Stimulated activated CD4-positive, alpha-beta T cell treated with anti-CD3 and anti-CD28 coated beads, TNF-alpha, amount 100 ng/mL, for 48 hours (primary cell): ENCODE results near the gene RDX.
"Not testable (repeated sequence)": the region's sequence is repeated elsewhere in the genome, so short reads cannot be mapped to it uniquely, and the experiment has no call there.

Source experiments
- DNase-seq, 3 donors: peaks; one replicate each; pipeline ENCODE4 v3.0.0-alpha.2; 2020; ENCODE audit warnings: low read depth in 3 of 3

Gene RDX

DNA sequence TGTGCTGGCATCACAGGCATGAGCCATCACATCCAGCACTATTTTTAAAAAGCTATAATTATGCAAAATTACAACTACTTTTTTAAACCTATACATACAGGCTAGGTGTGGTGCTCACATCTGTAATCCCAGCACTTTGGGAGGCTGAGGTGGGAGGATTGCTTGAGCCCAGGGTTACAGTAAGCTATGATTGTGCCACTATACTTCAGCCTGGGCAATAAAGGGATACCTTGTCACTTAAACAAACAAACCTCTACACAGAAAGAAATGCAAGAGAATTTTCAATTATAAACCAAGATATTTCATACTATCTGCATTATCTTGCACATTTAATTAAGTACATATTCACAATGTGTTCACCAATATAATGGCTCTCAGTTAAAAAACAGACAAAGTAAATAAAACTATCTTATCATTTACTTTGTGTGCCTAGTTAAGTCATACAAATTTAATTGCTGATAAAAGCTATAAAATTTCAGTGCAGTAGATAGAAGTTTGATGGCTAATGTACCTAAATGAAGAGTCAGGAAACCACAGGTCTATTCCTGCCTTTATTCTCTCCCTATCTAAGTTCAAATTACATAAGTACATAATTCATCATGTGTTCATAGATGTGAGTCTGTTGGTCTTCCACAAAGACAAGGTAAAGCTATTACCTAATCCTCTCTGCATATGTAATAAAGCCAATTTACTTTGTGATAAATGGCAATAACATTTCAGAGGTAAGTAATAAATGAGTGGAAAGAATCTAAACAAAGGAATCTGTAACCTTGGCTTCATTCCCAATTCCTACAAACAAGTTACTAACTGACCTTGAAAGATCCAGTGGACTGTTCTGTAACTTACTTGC is 9.0 kb upstream of the RDX start:
- DNase-seq: no peak

DNA sequence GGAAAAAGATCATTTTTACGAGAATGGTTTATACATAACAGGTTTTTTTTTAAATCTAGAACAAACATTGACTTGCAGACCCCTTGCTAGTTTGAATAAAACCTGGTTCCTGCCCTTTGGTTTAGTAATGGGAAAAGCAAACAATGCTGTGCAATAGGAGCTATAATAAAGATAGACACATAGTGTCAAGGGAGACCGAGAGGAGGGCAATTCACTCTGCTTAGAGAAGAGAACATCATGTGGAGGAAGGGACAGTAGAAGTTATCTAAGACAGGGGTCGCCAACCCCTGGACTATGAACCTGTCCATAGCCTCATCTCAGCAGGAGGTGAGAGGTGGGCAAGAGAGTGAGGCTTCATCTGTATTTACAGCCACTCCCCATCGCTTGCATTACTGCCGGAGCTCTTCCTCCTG is 7.0 kb upstream of the RDX start:
- DNase-seq: no peak

GRCh38 chr11:110301577-110301976 is 5.2 kb upstream of the RDX start:
- DNase-seq: no peak

DNA sequence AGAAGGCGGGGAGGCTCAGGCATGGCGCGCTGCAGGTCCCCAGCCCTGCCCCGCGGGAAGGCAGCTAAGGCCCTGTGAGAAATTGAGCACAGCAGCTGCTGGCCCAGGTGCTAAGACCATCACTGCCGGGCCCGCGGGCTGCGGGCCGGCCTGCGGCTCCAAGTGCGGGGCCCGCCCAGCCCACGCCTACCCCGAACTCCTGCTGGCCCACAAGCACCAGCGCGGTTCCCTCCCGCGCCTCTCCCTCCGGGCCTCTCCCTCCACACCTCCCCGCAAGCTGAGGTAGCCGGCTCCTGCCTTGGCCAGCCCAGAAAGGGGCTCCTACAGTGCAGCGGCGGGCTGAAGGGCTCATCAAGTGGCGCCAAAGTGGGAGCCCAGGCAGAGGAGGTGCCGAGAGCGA is 4.6 kb upstream of the RDX start:
- DNase-seq: no peak

GRCh38 chr11:110299006-110299785 is 2.8 kb upstream of the RDX start:
- no peak for DNase-seq

GRCh38 chr11:110298301-110298765 is 1.9 kb upstream of the RDX start:
- DNase-seq: no peak

DNA sequence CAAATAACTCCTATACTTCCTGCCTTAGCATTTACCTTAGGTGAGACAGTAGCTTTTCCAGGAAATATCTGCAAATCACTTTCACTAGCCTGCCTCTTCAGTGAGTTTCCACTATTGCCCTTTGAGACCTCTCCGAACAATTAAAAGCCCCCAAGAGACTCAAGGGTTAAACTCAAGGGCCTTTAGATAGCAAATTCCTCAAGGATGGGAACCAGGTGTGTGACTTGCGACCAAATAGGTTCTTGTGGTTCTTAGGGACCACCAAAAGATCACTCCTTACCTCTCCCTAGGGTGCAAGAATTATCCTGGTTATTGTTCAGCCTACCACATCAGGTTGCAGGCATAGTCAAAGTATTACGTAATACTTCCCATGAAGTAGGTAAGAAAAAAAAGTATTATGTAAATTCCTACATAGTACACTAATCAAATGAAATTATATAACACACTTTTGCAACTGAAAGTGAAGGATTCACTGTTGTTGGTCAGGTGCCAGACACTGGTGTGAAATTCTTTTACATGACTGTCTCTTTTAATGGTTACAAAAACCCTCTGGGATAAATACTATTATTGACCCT is 1.4 kb upstream of the RDX start:
- DNase-seq: no peak

DNA sequence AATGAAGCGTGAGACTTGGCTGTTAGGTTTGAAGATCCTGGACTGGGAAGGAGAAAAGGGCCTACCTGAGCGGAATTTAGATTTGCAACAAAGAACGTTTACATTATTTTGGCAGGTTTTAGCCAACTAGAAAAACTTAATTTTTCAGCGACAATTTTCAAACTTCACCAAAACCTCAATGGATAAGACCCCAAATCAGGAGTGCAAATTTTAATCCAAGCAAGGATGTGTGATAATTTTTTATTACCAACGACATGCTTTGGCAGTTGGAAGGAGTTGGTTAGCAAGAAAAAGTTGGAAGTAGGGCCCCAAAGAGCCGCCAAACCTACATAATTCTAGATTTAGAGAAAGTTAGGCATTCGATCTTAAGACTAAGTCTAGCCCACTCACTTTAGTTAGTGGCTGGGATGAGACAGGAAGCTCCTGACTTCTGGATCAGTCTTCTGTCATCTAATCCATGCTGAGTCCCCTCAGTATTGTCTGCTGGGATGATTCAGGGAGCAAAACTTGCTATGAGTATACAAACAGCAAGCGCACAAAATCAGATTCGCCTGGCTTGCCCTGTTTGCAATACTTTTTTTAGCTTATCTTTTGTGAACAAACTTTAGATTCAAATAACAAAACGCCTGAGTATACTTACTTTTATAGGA is 787 bp upstream of the RDX start:
- DNase-seq: no peak

GRCh38 chr11:110295531-110296225 is 736 bp downstream of the RDX start:
- DNase-seq: peak; percentile 12 to 23 (median 13)

DNA sequence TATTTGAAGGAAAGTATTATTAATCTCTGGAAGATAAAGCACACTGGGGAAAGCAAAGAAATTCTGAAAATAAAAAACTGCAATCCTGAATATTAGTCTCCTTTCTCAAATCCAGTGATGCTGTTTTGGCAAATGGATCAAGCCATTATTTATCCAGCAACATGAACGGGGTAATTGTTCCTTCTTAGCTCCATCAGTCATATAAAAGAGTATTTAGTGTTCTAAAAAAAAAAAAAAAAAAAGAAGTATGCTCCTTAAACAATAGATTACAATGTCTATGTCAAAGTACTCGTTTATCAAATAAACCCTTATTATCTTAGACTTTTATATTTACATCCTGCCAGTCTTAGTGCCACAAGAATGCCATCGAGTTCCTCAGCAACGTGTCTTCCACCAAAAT is 1.3 kb downstream of the RDX start:
- DNase-seq: no peak

GRCh38 chr11:110294509-110294908 is 1.9 kb downstream of the RDX start:
- no peak for DNase-seq

DNA sequence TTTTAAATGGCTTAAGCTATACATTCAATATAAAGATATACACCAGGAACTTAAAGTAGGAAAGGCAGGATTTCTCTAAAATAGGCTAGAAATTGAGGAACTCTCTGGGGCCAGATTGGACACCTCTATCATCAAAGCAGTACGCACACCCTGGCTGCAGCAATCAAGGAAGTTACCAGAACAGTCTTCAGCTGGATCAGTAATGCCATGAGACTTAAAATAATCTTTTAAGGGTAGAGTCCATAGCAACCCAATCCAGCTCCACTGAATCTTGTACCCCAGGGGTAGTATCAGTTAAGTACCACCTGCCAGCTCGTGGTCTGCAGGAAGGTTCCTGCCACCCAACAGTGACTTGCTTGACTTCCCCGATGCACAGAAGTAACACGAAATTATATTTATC is 3.0 kb downstream of the RDX start:
- DNase-seq: no peak

DNA sequence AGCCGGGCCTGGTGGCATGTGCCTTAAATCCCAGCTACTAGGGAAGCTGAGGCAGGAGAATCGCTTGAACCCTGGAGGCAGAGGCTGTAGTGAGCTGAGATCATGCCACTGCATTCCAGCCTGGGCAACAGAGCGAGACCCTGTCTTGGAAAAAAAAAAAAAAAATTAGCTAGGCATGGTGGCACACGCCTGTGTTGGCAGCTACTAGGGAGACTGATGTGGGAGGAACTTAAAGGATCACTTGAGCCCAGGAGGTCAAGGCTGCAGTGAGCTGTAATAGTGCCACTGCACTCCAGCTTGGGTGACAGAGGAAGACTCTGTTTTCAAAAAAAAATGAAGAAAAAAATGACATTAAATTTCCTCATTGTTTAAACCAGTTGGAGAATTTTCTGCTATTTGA is 4.3 kb downstream of the RDX start:
- DNase-seq: not testable (repeated sequence)

GRCh38 chr11:110290591-110291334 is 5.7 kb downstream of the RDX start:
- DNase-seq: no peak

- DNase-seq: no peak
These were observed 6.9 kb downstream of the RDX start for GRCh38 chr11:110289472-110289871.

- DNase-seq: no peak
These were observed 8.9 kb downstream of the RDX start for GRCh38 chr11:110287537-110287936.

DNA sequence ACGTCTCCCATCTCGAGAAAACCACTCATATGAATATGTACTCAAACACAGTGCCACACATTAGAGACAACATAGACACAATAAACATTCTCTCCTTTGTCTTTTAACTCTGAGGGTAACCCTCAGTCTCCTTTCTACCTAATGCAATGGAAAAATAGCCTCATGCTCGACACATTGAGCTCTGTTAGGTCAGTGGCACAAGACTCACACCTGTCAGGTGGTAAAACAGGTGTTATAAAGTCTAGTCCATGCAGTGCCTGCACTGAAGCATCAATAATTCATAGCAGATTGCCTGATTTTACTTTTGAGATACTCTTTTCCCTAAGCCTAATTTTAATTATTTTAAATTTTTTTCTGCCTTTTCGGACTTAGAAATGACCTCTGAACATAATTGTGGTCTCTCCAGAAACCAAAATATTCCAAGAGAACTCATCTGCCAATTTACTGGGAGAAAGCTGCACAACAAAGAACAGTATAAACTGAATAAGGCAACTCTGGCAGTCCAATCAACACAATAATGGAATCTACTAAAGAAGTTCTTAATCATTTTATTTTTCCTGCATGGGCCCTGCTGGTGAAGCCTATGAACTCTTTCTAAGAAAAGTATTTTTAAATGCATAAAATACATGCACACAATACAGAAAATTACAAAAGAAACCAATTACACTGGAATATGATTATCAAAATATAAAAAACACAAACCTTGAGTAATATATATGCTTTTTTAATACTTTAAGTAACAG is 9.9 kb downstream of the RDX start:
- no peak for DNase-seq

DNA sequence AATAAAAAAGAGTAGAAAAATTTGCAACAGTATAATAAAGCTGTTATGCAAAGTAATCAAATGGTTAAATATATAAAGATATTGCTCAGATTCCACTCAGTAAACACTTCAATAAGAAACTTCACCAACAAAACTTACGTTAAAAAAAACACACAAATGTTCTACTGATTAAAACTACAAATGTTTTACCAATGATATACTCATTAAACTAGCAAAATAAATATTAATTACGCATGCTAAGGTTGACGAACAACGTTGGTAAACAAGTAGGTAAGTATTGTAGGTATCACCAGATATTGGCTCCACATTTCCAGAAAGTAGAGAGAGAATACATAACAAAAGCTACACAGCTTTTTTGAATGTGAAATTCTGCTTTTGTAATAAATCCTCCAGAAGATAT is 12.6 kb downstream of the RDX start:
- no peak for DNase-seq

DNA sequence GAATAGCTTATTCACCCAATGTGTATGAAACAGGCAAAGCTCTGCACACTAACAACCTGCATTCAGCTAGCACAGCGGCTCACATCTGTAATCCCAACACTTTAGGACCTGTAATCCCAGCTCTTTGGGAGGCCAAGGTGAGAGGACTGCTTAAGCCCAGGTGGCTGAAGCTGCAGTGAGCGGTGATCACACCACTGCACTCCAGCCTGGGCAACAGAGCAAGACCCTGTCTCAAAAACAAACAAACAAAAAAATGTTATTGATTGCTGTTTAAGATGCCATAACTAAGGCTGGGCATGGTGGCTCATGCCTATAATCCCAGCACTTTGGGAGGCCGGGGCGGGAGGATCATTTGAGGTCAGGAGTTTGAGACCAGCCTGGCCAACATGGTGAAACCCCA is 15.8 kb downstream of the RDX start:
- not testable (repeated sequence) for DNase-seq

DNA sequence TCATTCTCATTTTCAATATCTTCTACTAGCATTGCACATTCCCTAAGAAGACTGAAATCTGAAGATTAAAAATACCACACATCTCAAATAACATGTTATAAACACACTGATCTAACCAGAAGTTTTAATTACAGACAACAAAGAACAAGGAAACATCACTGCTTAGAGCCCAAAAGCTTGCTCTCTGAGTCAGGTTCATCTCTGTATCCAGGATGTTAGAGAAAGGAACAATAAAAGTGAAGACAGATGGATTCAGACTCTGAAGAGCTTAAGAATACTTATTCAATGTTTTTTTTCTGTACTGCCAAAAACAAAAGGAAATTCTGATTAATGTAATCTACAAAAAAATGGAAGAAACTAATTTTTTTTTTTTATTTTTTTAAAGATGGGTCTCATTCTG is 16.5 kb downstream of the RDX start:
- no peak for DNase-seq
